Activated CD4-positive, alpha-beta T cell treated with anti-CD3 and anti-CD28 coated beads, Interleukin-2, Interleukin-6, amounts not matched to agents 100 ng/mL and 50 ng/mL, durations not matched to agents 16 hours and 8 hours (primary cell): ENCODE data around the gene XPO6.
"Not testable (repeated sequence)": the region's sequence is repeated elsewhere in the genome, so short reads cannot be mapped to it uniquely, and the experiment has no call there.

ENCODE experiments used
- DNase-seq: peaks from one replicate; pipeline ENCODE4 v3.0.0-alpha.2; 2020

XPO6 gene

GRCh38 chr16:28149011-28149888, 62.5 kb downstream of the XPO6 start:
- DNase-seq, result peak; percentile 23

- no peak for DNase-seq
Measured at GRCh38 chr16:28146536-28146935, 65.2 kb downstream of the XPO6 start.

DNA sequence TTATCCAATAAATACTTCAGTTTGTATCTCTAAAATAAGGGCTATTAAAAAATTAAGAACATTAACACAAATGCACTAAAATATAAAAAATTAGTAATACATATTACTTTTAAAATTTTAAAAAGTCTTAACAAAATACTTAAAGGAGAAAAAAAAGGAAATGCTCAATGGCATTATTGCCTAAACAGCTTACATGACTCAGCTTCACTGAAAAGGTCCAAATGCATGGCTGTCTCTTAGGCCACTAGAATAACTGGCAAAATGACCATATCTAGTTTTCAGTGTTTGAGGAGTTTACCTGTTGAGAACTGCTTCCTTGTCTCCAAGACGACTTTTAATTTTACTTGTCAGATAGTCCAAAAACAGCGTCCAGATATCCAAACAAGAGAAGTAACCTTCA, 66.0 kb downstream of the XPO6 start:
- DNase-seq, result no peak

DNA sequence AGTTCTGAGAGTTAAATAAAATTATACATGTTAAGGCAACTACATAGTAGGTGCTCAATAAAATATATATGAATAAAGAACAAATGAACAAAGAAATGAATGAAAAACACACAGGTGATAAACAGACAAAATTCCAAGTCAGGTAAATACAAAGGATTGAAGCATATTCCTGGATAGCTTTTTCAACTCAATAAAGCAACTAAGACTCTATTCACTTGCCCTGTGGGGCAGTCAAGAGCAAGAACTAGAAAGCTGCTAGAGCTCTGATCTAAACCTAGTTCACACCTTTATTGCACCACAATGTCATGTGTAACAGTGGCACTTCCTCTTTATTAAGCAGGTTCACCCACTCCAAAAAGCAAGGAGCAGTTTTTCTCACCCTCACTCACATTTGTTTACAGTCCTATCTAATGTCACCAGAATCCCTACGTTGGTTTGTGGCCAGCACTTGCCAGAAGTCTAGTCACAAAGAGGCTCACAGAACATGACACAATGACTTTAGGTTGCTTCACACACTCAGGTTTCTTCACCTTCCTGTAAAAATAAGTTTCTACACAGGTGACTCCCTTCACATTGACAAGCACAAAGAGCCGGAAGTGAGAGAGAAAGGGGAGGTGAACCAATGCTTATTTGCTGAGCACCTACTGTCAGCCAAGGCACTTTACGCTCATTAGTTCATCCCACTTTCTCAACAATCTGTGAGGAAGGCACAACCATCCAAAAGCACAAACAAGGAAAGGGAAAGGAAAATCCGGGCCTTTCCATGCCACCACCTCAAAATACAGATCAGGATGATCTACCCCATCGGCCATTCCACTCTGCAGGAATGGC, 70.8 kb downstream of the XPO6 start:
- peak; percentile 80 for DNase-seq

DNA sequence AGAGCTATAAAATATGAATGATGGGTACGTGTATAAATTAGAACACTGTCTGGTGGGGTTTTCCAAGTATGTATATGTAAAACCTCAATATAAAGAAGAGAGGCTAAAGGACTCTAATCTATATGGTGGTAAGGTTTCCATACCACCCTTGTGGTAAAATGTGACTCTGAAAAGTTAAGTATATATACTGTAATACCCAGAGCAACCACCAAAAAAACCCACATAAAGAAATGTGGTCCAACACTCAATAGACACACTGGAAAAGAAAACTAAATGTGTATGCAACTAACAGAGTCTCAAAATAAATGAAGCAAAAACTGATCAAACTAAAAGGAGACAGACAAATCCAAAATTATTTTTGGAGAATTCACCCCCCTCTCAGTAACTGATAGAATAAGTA, 72.2 kb downstream of the XPO6 start:
- DNase-seq, result peak; percentile 32

DNA sequence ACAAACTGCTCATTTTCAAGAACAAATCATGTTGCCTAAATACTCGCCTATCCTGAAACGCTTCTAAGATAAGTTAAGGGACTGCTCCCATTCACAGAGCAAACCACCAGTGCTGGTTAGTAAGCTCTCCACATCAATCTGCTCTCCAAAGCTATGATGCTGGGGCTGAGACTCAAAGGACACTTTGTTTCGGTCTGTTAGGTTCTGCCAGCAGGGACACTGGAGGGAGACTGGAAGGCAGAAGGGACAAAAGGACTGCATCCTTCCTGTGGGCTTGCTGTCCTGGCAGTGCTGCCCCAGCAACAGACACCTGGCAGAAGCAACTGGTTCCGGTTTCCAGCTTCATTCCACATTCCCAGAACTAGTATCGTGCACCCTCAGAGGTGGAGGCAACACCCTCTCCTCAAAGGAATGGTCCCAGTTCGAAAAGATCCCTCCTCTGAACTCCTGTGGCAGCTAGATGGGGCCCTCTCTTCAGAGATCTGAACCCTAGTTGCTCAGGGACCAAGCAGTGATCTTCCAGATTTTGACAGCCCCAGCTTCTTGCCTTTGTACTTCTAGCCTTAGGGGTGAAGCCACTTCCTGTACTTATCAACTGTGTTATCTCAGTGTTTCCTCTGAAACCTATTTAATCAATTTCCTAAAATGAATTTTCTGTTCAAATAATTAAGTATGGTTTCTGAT, 74.9 kb downstream of the XPO6 start:
- DNase-seq, result peak; percentile 49

DNA sequence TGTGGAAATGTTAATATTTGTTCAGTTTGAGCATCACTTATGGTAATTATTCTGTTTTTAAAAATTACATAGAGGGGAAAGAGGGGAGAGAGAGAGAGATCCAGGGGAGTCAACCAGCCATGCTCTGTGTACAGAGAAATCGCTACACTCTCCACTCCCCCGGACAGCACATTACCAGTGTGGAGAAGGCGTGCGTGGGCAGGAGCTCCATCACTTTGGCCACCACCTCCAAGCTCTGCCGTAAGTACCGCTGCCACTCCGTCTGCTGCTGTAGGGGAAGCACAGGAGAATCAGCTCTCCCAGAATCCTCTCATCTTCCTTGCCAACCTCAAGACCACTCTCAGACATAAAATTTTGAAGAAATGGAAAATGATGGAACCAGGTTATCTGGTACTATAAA, 78.1 kb downstream of the XPO6 start:
- DNase-seq, result no peak

DNA sequence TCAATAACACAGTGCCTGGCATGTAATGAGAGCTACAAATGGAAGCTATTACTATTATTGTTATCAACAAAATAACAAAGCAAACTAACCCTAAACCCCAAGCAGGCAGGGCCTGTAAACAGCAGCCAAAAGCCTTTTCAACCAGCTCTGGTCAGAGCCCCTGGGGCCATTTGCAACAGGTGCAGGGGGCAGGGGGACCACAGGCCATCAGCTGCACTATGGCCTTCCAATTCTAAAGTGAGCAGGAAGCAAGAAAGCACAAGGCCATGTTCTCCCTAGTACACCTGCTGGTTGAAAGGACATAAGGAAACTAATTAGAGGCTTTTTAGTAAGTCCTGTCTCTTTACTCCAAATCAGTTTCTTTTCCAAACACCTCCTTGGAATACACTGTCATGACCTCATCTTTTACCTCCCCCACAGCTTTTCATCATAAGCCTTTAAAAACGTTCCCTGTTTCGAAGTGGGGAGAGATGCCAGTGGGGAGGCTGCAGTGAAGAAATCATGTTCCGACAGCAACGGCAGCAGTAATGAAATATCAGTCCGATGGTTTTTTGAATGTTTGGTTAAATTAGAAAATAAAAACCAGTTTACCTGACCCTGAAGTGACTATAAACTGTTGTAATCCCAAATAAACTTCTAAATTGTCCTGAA, 79.9 kb downstream of the XPO6 start:
- DNase-seq, result no peak

GRCh38 chr16:28131181-28131580, 80.6 kb downstream of the XPO6 start:
- DNase-seq, result no peak

GRCh38 chr16:28130099-28131088, 81.4 kb downstream of the XPO6 start:
- no peak for DNase-seq

- no peak for DNase-seq
Measured at GRCh38 chr16:28126684-28127620, 84.8 kb downstream of the XPO6 start.

DNA sequence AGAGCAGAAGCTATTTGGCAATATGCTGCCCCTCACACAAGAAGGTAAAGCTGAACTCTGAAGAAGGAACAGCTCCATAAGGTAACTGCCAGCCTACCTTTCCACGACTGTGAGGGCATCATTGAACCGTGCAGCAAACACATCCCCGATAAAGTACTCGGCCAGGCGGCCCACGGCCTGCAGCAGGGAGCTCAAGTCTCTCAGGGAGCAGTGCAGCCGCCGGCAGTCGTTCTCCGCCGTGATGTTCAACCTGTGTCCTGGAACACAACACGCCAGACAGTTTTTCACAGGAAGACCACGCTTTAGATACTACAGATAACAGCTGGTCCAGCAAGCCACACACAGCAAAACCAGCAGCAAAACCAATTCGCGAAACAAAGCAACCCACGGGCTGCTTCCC, 86.2 kb downstream of the XPO6 start:
- DNase-seq, result no peak

GRCh38 chr16:28121527-28121926, 90.2 kb downstream of the XPO6 start:
- no peak for DNase-seq

- no peak for DNase-seq
Measured at GRCh38 chr16:28120754-28121153, 91.0 kb downstream of the XPO6 start.

DNA sequence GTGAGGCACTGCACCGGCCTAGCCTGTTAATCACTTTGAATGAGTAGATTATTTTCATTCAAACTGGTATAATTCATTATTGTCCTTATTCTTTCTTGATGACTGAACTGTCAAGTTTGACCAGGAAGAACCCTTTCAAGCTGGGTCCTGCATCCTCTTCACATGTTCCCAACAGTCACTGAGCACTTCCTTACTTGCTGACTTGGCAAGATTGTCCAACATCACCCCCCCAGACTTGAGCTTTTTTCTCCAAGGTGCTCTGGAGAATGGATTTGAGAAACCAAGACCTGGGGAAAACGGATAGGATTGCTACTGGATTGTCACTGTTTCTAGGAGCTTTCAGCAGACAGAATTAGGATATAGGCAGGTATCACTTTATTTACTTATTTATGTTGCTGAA, 93.1 kb downstream of the XPO6 start:
- no peak for DNase-seq

DNA sequence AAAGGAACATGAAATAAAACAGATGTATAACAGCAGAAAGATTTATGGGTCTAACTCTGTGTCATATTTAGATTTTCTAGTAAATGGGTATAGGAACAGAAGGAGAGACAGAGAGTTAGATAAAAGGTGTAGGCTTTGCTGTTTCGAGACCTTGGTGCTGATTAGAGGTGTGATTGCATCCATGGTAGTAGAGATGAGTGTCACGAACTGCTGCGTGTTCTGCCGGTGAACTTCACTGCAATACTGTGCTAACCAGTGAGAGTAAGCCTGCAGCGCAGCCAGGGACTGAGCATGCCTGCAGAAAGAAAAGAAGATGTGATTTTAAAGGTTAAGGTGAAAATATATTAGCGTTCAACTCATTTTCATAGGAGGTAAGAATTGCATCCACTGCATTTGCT, 94.6 kb downstream of the XPO6 start:
- no peak for DNase-seq

DNA sequence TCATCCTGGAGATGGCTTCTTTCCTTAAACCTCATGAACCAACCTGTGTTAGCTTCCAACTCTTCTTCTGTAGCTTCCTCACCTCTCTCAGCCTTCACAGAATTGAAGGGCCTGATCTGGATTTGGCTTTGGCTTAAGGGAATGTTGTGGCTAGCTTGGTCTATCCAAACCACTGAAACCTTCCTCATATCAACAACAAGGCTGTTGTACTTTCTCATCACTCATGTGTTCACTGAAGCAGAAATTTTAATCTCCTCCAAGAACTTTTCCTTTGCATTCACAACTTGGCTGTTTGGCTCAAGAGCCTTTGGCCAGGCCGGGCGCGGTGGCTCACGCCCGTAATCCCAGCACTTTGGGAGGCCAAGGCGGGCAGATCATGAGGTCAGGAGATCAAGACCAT, 95.9 kb downstream of the XPO6 start:
- DNase-seq, result not testable (repeated sequence)

- DNase-seq, result peak; percentile 80
Measured at GRCh38 chr16:28112908-28113307, 98.9 kb downstream of the XPO6 start.

- DNase-seq, result no peak
Measured at GRCh38 chr16:28110977-28111376, 100.8 kb downstream of the XPO6 start.

GRCh38 chr16:28110479-28110878, 101.3 kb downstream of the XPO6 start:
- no peak for DNase-seq
